Activated B cell treated with CpG ODN at 0.5 μM for 24 hours (primary cell): Measurements from ENCODE around the gene MPL. TPM values are rescaled to one million over a fixed set of nuclear protein-coding genes. Genes with fewer than 3 reads are reported as not detected.

Experiments
- ATAC-seq: fragments of 200-7000 bp; cut with Tn5 transposase; one replicate; pipeline ENCODE4 v1.10.0; 2021; ENCODE audit warnings: low read depth, mild to moderate bottlenecking, moderate library complexity
- CTCF ChIA-PET: fragments of 350-600 bp; sonication (Branson Sonifier 250); formaldehyde crosslinking; loops from one replicate; lab custom pipeline; 2021; ENCODE audit warnings: antibody characterized with exemption; lab: Charles Lee
- POLR2A ChIA-PET: fragments of 350-600 bp; sonication (Branson Sonifier 250); formaldehyde crosslinking; loops from one replicate; lab custom pipeline; 2021; ENCODE audit warnings: antibody characterized with exemption; lab: Charles Lee
- DNase-seq: peaks from one replicate; pipeline ENCODE4 v3.0.0; 2022
- H3K27ac Mint-ChIP-seq: one replicate; pipeline ENCODE4 v1.8.0; 2020; ENCODE audit warnings: mixed read lengths
- H3K27me3 Mint-ChIP-seq: one replicate; pipeline ENCODE4 v1.8.0; 2021; ENCODE audit warnings: mixed read lengths
- H3K36me3 Mint-ChIP-seq: one replicate; pipeline ENCODE4 v1.8.0; 2021; ENCODE audit warnings: low read depth, mixed read lengths
- H3K4me1 Mint-ChIP-seq: one replicate; pipeline ENCODE4 v1.8.0; 2021; ENCODE audit warnings: mixed read lengths
- H3K4me3 Mint-ChIP-seq: one replicate; pipeline ENCODE4 v1.8.0; 2020; ENCODE audit warnings: mild to moderate bottlenecking, mixed read lengths
- H3K9me3 Mint-ChIP-seq: one replicate; pipeline ENCODE4 v1.8.0; 2020; ENCODE audit warnings: mixed read lengths
- CTCF ChIP-seq: fragments of 200-600 bp; IDR thresholded peaks from one replicate; pipeline ENCODE4 v1.8.0; 2022; ENCODE audit warnings: antibody characterized with exemption, mild to moderate bottlenecking
- intact Hi-C: fragments of 100-400 bp; cut with micrococcal nuclease; formaldehyde crosslinking; loops from one replicate; pipeline ENCODE4 v1.15.1; 2024
- total RNA-seq: library from RNA; stranded (reverse); gene quantifications from 2 replicates; pipeline ENCODE4 v1.2.3, GENCODE V29; 2022

Gene MPL
- total RNA-seq, 1 donor from 2014 or later, result not detected

GRCh38 chr1:43350976-43351375 lies 13.4 kb downstream of the MPL start:
- Mint-ChIP-seq H3K27me3 (no peaks in the 10 kb centered on the region), H3K4me3 (no peak overlapping the region), H3K27ac (no peak overlapping the region), H3K36me3 (peaks cover 2% of the 10 kb centered on the region), H3K9me3 (no peaks in the 10 kb centered on the region), H3K4me1 (peaks cover 11% of the 10 kb centered on the region)
- no peak for ATAC-seq
- ChIA-PET CTCF (no interaction called here), POLR2A (interaction anchor here (3.1 kb wide), 1 partner anchor 17 kb away, joined by 19 read pairs; the partner anchor contains the start of gene ELOVL1)
- no peak for DNase-seq
- intact Hi-C loops, result loop anchor here (10.0 kb wide), 1 partner anchor 624 kb away; the partner anchor contains the start of genes ATP6V0B, B4GALT2 and DPH2
- TF ChIP-seq CTCF, result no peak

- H3K27me3 Mint-ChIP-seq, result no peaks in the 10 kb centered on the region
- ChIA-PET POLR2A (no interaction called here), CTCF (no interaction called here)
- no peak overlapping the region for H3K4me3 Mint-ChIP-seq
- H3K4me1 Mint-ChIP-seq, result peaks cover 11% of the 10 kb centered on the region
- peaks cover 2% of the 10 kb centered on the region for H3K36me3 Mint-ChIP-seq
- intact Hi-C loops, result loop anchor here (10.0 kb wide), 1 partner anchor 623 kb away; the partner anchor contains the start of genes ATP6V0B, B4GALT2 and DPH2
- ATAC-seq (no peak), DNase-seq (no peak)
- H3K27ac Mint-ChIP-seq, result no peak overlapping the region
- no peak for TF ChIP-seq CTCF
- H3K9me3 Mint-ChIP-seq, result no peaks in the 10 kb centered on the region
These were observed 14.1 kb downstream of the MPL start for GRCh38 chr1:43351421-43352350.

- ChIA-PET CTCF (no interaction called here), POLR2A (interaction anchor here (0.9 kb wide), 1 partner anchor 102 kb away, joined by 4 read pairs; the partner anchor contains the start of gene HYI)
- Mint-ChIP-seq H3K36me3 (peaks cover 2% of the 10 kb centered on the region), H3K4me1 (peaks cover 11% of the 10 kb centered on the region), H3K27ac (no peak overlapping the region), H3K4me3 (no peak overlapping the region), H3K9me3 (no peaks in the 10 kb centered on the region), H3K27me3 (no peaks in the 10 kb centered on the region)
- no peak for ATAC-seq
- TF ChIP-seq CTCF, result no peak
- DNase-seq, result no peak
- intact Hi-C loops, result loop anchor here (10.0 kb wide), 1 partner anchor 622 kb away; the partner anchor contains the start of genes ATP6V0B, B4GALT2 and DPH2
These were observed 14.7 kb downstream of the MPL start for GRCh38 chr1:43352351-43352705.

DNA sequence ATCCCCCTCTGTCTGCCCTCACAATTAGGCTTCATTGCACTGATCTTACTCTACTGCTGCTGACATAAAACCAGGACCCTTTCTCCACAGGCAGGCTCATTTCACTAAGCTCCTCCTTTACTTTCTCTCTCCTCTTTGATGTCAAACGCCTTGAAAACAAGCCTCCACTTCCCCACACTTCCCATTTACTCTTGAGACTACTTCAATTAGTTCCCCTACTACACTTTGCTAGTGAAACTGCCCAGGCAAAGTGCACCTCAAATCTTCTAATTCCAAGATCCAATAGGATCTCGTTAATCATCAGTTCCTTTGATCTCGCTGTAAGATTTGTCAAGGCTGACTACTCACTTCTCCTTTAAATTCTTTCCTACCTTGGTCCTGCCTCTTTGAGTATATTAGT lies 15.3 kb downstream of the MPL start:
- Mint-ChIP-seq H3K36me3 (peaks cover 2% of the 10 kb centered on the region), H3K27me3 (no peaks in the 10 kb centered on the region), H3K4me1 (peaks cover 14% of the 10 kb centered on the region), H3K4me3 (no peak overlapping the region), H3K9me3 (no peaks in the 10 kb centered on the region), H3K27ac (no peak overlapping the region)
- DNase-seq (no peak), ATAC-seq (no peak)
- POLR2A ChIA-PET, result interaction anchor here (0.6 to 0.9 kb wide), 3 partner anchors 16 to 113 kb away, joined by 4 to 8 read pairs (median 4); partner anchors contain the start of gene HYI
- intact Hi-C loops, result loop anchor here (10.0 kb wide), 1 partner anchor 622 kb away; the partner anchor contains the start of genes ATP6V0B, B4GALT2 and DPH2
- no peak for TF ChIP-seq CTCF
- CTCF ChIA-PET, result no interaction called here

- H3K27ac Mint-ChIP-seq, result no peak overlapping the region
- TF ChIP-seq CTCF, result no peak
- no peak for DNase-seq
- H3K4me3 Mint-ChIP-seq, result no peak overlapping the region
- ChIA-PET POLR2A (interaction anchor here (1.0 kb wide), 1 partner anchor 14 kb away, joined by 5 read pairs; the partner anchor contains the start of gene ELOVL1), CTCF (no interaction called here)
- no peaks in the 10 kb centered on the region for H3K27me3 Mint-ChIP-seq
- intact Hi-C loops, result loop anchor here (10.0 kb wide), 1 partner anchor 620 kb away; the partner anchor contains the start of genes ATP6V0B, B4GALT2 and DPH2
- H3K4me1 Mint-ChIP-seq, result peaks cover 20% of the 10 kb centered on the region
- ATAC-seq, result no peak
- H3K9me3 Mint-ChIP-seq, result no peaks in the 10 kb centered on the region
- H3K36me3 Mint-ChIP-seq, result peaks cover 6% of the 10 kb centered on the region
These were observed 16.9 kb downstream of the MPL start for GRCh38 chr1:43354471-43354870.
